NCI-H2029 (cell line): Measurements from ENCODE around the gene INHBC.

Experiments used
- DNase-seq: peaks from one replicate; lab custom pipeline; 2025; lab: John Stamatoyannopoulos, UW

INHBC gene

DNA sequence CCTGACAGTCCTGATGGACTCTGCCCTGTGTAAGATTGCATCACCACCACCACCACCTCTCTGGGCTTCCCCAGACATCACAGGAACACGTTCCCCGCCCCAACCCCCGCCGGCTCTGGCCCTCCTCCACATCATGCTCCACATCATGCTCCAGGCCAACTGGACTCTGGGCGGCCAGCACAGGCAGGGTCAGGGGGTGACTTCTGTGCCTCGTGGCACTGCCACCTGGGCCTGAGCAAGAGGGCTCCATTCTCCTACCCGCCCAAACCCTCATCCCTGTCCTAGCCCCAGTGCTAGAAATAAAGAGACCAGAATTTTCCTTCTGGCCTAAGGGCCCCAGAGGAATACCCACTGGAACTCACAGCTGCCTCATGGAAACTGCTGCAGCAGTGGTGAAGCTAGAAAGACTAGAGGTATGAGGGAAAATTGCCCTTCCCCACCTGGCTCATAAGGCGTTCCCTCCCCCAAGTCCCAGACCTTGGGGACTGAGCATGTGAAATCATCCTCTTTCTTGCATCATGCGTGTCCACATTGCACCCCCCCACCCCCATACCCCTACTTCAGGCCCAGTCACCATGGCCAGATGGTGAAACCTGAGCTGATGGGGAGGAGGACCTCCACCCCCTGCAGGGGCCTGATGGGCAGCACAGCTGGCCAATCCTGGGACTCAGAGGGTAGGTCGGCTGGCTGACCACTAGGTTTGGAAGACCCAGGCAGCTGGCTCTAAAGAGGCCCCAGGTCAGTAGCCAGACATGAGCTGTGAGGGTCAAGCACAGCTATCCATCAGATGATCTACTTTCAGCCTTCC lies 20.2 kb downstream of the INHBC start, which contains the start of gene INHBE:
Gene INHBE (plus strand): TSS at position 742 of the 808 bp plus-strand sequence. CDS start 230 bp downstream, outside the sequence.
- peak; percentile 57 for DNase-seq

DNA sequence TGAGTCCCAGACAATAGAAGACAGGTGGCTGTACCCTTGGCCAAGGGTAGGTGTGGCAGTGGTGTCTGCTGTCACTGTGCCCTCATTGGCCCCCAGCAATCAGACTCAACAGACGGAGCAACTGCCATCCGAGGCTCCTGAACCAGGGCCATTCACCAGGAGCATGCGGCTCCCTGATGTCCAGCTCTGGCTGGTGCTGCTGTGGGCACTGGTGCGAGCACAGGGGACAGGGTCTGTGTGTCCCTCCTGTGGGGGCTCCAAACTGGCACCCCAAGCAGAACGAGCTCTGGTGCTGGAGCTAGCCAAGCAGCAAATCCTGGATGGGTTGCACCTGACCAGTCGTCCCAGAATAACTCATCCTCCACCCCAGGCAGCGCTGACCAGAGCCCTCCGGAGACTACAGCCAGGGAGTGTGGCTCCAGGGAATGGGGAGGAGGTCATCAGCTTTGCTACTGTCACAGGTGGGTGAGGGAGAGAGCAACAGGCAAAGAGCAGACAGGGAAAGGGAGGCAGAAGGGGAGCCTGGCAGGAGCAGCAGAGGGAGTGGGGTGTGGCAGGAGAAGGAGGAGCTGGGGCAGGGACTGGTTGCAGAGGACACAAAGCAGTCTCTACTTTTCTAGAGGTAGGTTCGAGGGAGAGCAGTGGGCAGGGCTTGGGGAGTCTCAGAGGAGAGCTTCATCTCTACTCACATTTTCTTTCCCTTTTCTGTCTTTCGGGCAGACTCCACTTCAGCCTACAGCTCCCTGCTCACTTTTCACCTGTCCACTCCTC lies 21.0 kb downstream of the INHBC start:
- DNase-seq: peak; percentile 57

DNA sequence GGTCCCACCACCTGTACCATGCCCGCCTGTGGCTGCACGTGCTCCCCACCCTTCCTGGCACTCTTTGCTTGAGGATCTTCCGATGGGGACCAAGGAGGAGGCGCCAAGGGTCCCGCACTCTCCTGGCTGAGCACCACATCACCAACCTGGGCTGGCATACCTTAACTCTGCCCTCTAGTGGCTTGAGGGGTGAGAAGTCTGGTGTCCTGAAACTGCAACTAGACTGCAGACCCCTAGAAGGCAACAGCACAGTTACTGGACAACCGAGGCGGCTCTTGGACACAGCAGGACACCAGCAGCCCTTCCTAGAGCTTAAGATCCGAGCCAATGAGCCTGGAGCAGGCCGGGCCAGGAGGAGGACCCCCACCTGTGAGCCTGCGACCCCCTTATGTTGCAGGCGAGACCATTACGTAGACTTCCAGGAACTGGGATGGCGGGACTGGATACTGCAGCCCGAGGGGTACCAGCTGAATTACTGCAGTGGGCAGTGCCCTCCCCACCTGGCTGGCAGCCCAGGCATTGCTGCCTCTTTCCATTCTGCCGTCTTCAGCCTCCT lies 21.6 kb downstream of the INHBC start:
- DNase-seq: peak; percentile 20

DNA sequence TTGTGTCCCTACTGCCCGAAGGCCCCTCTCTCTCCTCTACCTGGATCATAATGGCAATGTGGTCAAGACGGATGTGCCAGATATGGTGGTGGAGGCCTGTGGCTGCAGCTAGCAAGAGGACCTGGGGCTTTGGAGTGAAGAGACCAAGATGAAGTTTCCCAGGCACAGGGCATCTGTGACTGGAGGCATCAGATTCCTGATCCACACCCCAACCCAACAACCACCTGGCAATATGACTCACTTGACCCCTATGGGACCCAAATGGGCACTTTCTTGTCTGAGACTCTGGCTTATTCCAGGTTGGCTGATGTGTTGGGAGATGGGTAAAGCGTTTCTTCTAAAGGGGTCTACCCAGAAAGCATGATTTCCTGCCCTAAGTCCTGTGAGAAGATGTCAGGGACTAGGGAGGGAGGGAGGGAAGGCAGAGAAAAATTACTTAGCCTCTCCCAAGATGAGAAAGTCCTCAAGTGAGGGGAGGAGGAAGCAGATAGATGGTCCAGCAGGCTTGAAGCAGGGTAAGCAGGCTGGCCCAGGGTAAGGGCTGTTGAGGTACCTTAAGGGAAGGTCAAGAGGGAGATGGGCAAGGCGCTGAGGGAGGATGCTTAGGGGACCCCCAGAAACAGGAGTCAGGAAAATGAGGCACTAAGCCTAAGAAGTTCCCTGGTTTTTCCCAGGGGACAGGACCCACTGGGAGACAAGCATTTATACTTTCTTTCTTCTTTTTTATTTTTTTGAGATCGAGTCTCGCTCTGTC lies 22.3 kb downstream of the INHBC start:
- DNase-seq: no peak

DNA sequence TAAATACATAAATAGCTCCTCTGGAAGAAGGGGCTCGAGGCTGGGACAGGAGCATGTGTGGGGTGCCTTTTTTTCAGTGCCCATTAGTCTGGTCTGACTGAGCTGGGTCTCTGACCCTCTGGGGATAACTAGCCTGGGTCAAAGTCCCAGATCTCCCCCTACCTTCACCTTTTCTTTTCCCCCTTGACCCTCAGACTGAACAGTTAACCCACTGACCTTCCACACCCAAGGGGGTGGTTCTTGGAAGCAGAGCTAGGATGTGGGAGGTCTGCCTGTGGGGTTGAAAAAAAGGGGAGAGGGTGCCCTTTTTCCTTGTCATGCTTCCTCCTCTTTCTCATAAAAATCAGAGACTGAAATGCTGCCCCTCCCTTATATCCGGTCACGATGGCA lies 24.1 kb downstream of the INHBC start:
- DNase-seq: no peak

DNA sequence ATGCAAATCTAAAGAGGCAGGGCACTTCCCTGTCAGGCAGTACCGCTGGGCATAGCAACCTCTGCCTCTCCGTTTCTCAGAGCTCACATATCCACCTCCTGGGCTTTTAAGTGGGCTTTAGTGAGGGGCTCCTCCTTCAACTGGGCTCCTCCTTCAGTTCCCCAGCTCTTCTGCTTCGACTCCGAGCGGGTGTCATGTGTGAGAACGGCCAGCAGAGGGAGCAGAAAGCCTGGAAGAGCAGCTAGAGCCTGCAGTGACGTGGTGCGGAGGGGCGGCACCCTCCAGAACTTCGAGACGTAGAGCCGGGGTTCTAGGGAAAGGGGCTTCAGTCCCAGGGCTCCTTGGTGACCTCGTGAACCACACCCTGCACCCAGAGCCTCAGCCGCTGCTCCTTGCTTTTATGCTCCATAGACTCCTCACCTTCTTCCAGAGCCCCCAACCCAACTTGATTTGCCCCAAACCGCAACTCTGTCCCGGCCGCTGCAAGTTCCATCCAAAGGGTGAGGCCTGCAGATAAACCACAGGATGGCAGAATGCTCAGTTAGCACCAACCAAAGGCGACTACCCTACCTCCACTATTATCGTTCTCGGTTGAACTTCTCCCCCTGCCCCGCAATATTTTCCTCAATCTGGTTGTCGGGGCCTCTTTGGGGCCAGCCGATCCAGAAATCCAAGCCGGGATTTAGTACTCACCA lies 24.6 kb downstream of the INHBC start:
- peak; percentile 92 for DNase-seq

DNA sequence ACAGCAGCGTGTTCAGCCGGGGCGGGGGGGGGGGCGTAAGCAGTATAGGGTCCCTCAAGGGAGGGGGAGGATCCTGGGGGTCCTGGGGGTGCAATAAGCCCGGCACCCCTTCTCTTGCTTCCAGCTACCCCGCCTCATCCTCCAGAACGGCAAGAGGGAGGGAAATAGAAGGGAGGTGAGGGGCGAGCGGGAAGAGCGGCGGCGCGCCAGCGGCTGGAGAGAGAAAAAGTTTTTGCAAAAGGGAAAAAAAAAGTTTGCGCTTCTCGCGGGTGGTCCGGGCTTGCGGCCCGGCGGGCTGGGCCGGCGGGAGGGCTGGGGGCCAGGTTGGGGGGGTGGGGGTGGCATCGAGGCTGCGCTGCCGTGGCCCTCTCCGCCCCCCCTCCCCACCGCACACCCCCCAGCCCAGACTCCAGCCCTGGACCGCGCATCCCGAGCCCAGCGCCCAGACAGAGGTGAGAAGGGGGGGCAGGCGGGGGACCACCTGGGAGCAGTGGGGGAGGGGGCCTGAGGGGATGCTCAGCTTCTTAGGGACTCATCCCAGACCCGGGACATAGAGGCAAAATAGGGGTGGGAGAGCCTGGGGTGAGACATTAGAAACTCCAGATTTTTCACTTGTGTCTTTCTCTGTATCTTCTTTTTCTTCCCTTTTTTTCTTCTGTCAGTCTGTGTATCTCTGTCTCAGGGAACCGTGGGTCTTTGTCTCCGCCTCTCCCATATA lies 25.3 kb downstream of the INHBC start, which contains the start of gene GLI1:
Gene GLI1 (plus strand): TSS at position 36 of the 718 bp plus-strand sequence. CDS start 3,907 bp downstream, outside the sequence.
- no peak for DNase-seq

DNA sequence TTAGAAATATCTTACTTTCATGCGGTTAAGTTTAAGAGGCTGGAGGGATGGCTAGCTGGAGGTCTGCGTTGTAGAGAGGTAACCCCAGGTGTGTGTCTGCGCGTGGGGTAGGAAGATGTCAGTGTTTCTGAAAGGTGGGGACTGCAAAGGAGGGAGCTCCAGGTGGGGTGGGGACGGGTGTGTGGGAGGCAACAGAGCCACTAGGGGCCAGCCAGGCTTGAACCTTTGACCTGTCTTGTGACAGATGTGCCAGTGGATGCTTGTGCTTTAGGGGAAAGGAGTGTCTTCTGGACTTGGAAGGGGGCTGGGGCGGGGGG lies 25.8 kb downstream of the INHBC start:
- no peak for DNase-seq

DNA sequence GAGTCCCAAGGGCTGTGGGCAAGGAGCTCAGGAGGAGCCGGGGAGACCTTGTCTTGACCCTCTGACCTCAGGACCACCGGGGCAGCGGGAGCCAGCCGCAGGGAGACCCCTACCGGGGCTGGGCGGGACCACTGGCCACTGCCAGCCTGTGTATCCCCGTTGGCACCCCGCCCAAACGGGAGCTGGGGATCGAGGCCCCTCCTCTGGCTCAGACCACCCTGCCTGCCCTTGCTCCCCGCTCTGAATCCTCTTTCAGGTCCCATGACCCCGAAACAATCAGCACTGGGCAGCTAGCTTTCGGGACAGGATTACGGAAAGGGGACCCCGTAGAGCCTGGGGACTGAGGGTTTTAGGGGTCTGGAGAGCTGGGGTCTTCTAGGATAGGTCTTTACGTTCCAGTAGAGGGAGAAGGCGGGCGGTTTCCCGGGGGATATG lies 26.3 kb downstream of the INHBC start:
- DNase-seq: no peak

DNA sequence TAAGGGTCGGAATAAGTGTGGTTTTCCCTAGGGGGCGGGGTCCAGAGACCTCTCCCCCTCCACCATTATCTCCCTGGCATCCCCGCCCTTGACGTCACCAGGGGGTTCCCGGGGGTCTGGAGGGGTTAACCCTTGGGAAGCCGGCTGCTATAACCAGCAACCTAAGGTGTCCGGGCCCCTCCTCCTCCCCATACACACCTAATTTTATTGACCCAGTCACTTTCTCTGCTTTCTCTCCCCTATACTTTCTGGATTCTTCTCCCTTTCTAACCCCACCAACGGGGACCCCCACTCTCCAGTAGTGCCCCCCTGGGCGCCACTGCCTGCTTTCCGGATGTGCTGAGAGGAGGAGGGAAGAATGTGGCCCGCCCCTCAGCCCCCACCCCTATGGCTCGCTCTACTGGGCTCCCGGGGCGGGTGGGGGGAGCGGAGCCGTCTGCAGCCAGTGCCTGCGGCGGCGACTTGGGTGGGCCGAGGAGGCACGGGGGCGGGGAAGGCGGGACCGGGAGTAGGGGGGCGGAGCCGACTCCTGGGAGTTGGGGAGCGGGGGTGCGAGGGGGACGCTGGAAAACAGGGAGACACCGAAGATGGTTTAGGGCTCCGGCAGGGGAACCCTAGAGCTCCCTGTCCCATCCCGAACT lies 26.8 kb downstream of the INHBC start:
- DNase-seq: no peak

DNA sequence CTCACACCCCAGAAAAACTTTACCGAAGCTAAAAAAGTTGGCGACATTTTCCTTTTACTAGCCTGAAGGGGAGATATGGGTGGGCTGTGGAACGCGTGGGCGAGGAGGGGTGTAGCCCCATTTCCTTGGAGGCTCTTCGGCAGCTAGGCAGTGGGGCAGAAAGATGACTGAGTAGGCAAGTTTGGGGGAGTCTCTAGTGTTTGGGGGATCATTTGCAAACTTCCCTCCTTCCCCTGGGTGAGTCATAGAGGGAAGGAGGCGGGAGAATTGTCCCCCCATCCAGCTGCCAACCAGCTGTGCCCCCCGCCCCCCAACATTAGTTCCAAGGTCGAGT lies 27.3 kb downstream of the INHBC start:
- DNase-seq: no peak

DNA sequence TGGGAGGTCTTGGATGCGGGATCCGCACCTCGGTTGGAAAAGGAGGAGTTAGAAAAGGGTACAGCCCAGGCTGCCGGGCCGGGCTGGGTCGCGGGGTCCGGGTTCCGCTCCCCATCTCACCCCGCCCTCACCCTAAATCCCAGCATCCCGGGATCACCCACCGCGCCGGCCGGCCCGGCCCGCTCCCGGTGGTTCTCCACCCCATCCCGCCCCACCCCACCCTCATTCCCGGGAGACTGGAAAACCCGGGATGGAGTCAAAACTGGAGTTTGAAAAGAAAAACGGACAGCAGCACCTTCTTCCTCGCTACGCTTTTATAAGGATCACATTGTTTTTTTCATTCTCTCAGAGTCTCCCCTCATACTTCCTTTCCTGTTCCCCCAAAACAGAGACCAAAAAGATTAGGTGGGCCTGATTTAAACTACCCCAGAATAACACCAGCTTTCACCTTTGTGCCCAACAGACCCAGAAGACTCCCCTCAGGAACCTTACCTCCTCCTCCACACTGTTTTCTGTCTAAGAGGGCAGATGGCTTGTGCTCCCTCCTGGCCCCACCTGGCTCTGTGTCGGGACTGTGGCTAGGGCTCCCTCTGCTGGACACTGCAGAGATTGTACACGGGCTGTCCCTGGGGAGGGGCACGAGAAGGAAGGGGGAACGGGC lies 27.8 kb downstream of the INHBC start:
- peak; percentile 91 for DNase-seq

DNA sequence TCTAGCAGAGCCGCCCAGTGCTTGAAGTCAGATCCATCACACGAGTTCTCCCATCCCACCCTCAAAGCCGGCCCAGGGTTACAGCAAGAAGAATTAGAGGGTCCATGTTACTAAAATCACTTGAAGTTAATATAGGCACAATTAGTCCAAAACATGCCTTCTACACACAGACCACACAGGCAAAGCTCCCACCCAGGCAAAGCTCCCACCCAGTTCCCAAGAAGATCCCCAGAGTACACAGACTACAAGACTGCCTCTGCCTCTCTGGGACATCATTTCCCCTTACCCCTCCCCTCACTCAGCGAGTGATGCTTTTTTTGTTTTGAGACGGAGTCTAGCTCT lies 28.3 kb downstream of the INHBC start:
- DNase-seq: no peak

DNA sequence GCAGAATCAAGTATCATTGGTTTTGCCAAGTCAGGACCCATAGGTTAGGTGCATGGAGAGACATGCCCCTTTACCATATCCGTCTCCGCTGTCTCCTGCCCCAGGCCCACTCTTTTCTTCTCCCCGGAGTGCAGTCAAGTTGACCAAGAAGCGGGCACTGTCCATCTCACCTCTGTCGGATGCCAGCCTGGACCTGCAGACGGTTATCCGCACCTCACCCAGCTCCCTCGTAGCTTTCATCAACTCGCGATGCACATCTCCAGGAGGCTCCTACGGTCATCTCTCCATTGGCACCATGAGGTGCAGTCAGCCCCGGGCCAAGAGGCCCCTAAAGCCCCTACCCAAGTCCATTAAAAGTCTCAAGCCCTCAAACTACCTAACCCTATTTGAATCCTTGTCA lies 30.0 kb downstream of the INHBC start:
- DNase-seq: no peak

DNA sequence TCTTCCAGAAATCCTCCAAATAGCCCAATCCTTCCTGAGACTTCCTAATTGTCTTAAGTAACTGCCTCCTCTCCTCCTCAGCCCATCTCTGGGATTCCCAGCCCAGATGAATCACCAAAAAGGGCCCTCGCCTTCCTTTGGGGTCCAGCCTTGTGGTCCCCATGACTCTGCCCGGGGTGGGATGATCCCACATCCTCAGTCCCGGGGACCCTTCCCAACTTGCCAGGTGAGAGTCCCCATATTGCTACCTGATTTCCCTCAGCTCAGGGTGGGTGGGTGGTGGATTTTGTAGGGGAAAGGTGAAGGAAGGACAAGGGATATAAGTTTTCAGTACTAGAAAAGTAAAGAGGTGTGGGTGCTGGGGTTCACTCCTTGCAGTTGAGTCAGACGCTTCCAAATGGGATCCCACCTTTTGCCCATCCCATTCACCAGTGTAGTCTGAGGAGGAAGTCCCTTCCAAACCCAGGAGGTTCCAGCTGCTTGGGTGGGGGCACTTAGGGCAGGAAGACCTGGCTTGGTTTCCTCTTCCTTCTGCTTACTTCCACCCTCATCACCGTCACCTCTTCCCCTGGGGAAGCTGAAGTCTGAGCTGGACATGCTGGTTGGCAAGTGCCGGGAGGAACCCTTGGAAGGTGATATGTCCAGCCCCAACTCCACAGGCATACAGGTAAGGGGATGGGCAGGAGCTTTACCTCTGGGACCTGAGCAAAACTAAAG lies 30.6 kb downstream of the INHBC start:
- no peak for DNase-seq

DNA sequence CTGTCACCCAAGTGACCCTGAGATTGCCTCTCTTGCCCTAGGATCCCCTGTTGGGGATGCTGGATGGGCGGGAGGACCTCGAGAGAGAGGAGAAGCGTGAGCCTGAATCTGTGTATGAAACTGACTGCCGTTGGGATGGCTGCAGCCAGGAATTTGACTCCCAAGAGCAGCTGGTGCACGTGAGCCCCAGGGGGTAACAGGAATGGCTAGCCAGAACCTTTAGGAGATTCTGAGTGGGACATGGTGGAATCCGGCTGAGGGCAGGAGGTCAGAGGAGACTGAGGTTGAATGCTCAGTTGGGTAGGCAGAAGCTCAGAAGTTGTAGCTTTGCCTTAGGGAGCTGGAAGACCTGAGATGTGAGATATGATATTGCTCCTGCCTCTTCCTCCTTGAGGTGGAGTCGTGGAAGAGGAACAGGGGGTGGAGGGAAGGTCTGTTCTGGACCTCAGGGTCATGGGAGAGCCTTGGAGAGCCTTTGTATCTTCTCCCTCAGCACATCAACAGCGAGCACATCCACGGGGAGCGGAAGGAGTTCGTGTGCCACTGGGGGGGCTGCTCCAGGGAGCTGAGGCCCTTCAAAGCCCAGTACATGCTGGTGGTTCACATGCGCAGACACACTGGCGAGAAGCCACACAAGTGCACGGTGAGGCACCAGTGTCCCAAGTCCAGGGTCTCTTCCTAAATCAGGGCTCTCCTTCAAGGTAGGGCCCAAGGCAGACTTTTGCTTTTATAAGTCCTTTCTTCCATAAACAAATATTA lies 31.3 kb downstream of the INHBC start:
- no peak for DNase-seq

DNA sequence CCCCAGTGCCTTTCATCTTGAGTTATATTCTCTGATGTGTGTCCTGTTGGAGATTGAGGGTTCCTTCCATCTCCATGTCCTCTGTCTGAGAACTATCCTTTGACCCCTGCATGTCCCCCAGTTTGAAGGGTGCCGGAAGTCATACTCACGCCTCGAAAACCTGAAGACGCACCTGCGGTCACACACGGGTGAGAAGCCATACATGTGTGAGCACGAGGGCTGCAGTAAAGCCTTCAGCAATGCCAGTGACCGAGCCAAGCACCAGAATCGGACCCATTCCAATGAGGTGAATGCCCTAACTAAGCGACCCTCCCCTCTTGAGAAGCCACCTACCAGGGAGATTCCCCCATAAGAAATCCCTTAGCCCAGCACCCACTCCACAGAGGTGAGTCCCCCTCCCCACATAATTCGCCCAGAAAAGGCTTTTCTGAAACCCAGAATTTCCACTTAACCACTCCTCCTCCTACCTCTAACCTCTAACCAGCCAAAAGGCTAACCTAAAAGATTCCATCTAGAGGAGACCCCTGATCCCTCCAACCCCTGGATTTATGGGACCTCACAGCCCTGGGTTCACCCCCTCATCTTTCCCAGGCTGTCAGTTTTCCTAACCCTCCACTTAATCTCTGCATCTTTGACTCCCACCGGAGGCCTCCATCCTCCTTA lies 32.8 kb downstream of the INHBC start:
- DNase-seq: no peak

DNA sequence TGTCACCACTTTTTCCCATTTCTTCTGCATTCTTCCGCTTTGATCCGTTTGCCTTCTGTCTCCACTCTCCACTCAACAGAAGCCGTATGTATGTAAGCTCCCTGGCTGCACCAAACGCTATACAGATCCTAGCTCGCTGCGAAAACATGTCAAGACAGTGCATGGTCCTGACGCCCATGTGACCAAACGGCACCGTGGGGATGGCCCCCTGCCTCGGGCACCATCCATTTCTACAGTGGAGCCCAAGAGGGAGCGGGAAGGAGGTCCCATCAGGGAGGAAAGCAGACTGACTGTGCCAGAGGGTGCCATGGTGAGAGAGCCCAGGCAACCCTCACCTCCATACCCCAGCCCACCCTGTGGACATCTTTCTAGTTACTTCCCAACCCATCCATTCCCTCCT lies 33.3 kb downstream of the INHBC start:
- no peak for DNase-seq
